GM19455 (cell line): ENCODE data around the gene RAP1GAP2.
"Not testable (repeated sequence)": the region's sequence is repeated elsewhere in the genome, so short reads cannot be mapped to it uniquely, and the experiment has no call there.

Experiments
- ATAC-seq: cut with Tn5 transposase; IDR thresholded peaks from one replicate; pipeline ENCODE4 v1.9.1; 2021; ENCODE audit not compliant: unreplicated experiment

Gene RAP1GAP2

GRCh38 chr17:3035256-3035967 is 239.2 kb downstream of the RAP1GAP2 start:
- ATAC-seq, result no peak

DNA sequence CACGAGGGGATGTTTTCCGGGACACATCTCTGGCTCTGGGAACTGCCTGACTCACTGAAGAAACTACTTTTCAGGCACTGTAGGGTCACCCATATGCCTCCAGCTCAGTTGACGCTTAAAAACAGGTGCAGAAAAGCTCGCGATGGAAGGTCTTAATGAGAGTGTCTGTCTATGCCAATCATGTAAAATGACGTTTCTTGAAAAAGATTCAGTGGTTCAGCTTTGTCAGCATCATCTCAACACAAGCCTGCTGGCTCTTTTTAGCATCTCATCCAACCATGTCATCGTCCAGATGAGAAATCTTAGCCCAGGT is 239.7 kb downstream of the RAP1GAP2 start:
- ATAC-seq, result no peak

DNA sequence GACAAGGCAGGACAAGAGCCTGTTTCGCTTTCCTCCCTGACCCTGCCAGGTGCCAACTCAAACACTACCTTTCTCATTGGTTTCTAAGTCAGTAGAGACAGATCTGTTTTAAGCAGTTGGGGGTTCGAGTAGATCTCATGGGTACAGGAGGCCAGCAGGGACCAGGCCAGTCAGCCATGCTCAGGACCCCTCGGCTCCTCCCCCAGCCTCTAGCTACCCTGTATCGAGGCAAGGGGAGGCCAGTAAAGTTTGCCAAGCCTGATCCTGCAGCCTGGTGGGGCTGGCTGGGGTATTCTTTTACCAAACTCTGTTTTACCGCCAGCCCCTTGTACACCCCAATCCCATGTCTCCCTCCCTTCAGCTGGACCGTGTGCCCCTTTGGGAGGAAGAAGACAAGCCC is 240.6 kb downstream of the RAP1GAP2 start:
- no peak for ATAC-seq

- ATAC-seq, result no peak
Measured at GRCh38 chr17:3037259-3037658, 241.0 kb downstream of the RAP1GAP2 start.

GRCh38 chr17:3038941-3039340 is 242.7 kb downstream of the RAP1GAP2 start:
- ATAC-seq, result no peak

DNA sequence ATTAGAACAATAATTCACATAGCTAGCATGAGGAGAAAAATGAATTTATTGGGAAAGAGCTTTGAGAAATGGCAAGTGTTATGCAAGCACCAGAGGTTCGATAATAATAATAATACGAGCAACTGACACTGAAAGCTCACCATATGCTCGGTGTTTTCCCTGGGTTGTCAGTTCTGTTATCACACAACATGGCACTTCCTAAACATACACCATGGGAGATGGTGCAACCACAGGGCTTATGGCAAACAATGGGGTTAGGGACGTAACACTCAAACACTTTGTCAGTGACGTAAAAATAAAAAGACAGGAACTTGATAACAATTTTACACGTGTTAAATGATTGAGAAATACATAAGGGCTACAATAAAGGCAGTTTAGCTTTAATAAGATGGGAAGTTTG is 243.5 kb downstream of the RAP1GAP2 start:
- no peak for ATAC-seq

DNA sequence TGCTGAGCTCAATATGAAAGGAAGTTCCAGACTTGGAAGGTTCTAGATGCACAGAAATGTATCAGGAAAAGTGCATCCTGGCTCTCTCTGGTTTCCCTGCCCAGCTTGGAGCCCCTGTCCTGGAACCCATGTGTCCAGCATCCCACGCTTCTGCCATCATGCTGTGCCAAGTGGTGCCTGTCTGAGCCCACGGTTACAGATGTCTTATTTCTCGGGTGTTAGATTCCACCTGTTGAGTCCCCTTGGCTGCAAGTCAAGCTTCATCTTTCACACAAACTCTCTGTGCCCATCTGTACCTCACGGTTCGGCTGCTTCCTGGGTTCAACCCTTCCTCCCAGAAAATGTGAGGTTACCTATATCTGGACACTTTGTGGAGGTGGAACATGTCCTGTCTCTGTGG is 244.6 kb downstream of the RAP1GAP2 start:
- no peak for ATAC-seq

DNA sequence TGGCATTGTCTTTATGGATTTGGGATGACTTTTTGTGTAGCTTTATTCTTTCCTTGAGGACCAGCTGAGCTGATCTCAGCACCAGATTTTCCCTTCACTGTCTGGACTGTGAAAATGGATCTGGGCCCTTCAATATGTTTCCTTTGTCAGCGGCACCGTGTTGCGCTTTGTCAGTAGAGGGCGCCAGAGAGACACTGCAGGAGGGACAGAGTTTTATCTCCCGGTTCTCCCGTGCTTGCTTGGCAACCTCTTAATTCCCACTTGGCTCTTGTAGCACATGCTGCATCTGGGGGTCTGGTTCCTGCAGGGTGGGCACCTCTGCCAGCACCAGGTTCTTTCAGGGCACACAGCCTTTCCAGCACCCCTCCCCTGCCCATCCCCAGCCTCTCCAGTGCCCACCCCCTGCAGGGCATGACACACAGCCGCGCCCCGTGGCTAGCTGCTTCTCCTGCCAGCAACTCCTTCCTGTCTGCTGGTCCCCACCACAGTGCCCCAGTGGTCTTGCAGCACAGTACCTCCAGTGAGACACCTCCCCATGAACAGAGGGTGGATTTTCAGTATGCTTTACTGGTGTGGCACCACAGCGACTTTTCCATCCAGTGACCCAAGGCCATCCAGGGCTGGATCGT is 247.6 kb downstream of the RAP1GAP2 start:
- ATAC-seq, result no peak

GRCh38 chr17:3046753-3047152 is 250.5 kb downstream of the RAP1GAP2 start:
- no peak for ATAC-seq

DNA sequence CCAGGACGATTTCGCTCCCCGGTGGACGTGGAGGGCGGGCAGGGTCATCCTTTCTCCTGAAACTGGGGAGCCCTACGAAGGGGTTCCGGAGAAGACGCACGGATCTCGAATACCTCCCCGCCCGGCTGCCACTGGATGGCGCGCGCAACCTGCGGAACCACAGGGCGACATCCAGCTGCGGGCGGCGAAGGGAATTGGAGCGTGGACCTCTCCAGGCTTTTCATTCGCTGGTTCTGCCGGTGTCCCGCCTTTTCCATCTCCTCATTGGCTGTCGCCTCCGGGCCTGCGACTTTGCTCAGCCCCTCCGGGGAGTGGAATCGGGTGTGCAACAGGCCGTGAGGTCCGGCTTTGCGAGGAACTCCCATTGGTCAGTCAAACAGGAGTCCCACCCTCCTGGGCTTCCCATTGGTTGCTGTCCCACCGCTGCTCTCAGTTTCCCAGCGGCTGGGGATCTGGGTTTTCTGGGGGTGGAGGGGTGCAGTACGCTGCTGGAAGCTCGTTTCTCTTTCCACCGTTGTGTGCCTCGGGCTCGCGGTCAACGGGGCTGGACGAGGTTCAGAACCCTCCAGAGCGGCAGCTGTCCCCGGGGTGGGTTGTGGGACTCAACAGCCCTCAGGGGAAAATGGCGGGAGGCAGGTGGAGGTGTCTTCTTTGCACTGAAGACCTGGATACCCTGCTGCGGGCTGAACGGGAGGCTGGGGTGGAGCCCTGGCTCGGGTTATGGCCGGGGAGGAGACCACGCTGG is 252.7 kb downstream of the RAP1GAP2 start:
- ATAC-seq, result peak; percentile 94

DNA sequence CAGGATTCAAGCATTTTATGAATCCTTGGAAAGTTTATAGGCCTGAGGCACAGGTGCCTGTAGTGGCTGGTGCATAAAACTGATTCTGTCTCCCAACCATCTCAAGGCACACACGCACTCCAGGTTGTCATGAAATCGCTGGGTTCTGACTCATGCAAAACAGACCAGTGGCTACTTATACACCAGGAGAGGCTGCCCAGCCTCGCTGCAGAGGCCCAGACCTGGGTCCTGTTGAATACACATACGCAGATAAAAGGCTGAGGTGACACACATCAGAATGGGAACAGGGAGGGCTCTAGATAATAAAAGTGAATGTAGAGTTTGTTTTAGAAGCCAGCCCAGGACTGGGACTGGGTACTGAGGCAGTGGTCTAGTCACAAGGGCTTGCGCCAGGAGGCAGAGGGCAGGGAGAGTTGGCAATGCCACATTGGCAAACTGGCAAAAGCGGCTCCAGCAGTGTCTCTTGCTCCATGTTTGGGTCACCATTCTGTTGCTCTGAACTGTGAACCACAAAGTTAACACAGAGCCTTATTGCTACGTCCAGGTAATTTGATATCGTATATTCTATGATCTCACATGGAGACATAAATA is 253.6 kb downstream of the RAP1GAP2 start:
- ATAC-seq, result no peak

DNA sequence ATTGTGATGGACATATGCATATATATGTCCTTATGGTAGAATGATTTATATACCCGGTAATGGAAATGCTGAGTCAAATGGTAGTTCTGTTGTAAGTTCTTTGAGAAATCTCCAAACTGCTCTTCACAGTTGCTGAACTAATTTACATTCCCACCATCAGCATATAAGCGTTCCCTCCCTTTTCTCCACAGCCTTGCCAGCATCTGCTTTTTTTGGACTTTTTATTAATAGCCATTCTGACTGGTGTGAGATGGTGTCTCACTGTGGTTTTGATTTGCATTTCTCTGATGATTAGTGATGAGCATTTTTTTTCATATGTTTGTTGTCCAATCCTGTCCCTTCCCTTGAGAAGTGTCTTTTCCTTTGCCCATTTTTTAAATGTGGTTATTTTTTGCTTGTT is 258.6 kb downstream of the RAP1GAP2 start:
- ATAC-seq, result not testable (repeated sequence)

GRCh38 chr17:3062824-3063377 is 266.7 kb downstream of the RAP1GAP2 start:
- not testable (repeated sequence) for ATAC-seq

DNA sequence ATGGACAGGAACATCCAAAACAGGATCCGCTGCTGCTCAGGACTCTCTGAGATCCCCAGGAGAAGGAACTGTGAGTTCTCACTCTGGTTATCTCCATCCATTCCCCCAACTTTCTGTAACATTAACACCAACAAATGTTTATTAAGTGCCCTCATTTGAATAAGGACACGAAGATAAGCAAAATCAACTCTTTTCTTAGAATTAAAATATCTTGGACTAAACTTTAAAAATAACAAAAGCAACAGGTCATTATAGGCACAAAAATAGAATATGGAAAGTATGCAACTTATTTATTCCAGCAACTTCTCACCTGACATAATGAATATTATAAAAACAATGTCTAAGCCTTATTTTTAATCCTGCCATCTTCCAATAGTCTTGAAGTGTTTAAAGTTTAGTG is 267.3 kb downstream of the RAP1GAP2 start, which contains the start of gene OR1D5:
TSS of gene OR1D5 (minus strand) at position 101 of the 400 bp plus-strand sequence. CDS start at position 101, 0 bp downstream.
- not testable (repeated sequence) for ATAC-seq

- ATAC-seq, result not testable (repeated sequence)
Measured at GRCh38 chr17:3065192-3065591, 269.0 kb downstream of the RAP1GAP2 start.

DNA sequence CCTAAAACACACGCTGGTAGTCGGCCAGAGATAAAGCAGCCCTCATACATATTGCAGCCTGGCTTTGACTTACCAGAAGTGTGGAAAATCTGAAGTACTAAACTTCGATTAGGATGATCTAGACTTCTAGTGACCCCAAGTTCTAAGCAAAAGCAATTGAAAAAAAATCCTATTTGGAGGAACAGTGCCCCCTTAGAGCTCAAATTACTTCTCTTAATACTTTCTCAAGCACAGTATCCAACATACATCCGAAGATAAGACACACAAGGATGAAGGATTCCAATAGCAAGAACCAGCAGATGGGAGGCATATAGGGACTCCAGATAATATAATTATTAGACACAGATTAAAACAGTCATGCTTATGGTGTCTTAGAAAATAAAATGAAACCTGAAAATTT is 277.6 kb downstream of the RAP1GAP2 start:
- not testable (repeated sequence) for ATAC-seq
